Endothelial cell of umbilical vein (primary cell): Measurements from ENCODE around the gene WDFY2. TPM values are rescaled to one million over a fixed set of nuclear protein-coding genes. Genes with fewer than 3 reads are reported as not detected.

ENCODE experiments used
- BruUV-seq: library from RNA; stranded (reverse); fragments of 400-500 nt; replicated peaks from 2 replicates; lab custom pipeline; 2021; lab: Mats Ljungman, UMichigan
- CTCF ChIA-PET: fragments of 300-600, 350-600 bp; sonication (Branson Sonifier 250); formaldehyde crosslinking; loops from one replicate; lab custom pipeline; 2021; ENCODE audit warnings: antibody characterized with exemption, inconsistent platforms; lab: Charles Lee
- POLR2A ChIA-PET: fragments of 300-600, 350-600 bp; sonication (Branson Sonifier 250); formaldehyde crosslinking; loops from one replicate; lab custom pipeline; 2021; ENCODE audit warnings: antibody characterized with exemption, inconsistent platforms; lab: Charles Lee
- DNase-seq: peaks from one replicate; pipeline ENCODE4 v3.0.0-alpha.2; 2011; ENCODE audit warnings: low read depth, low spot score
- FAIRE-seq: peaks from 2 replicates; lab custom pipeline; 2011; peaks lifted over from hg19 to GRCh38; lab: Jason Lieb, UNC
- H2AFZ ChIP-seq: 2 replicates; pipeline ENCODE4 v1.6.0; 2012; ENCODE audit warnings: low read depth, low read length, control low read depth, inconsistent platforms
- H3K27ac ChIP-seq: 2 replicates; pipeline ENCODE4 v1.5.1; 2011; ENCODE audit warnings: low read depth, mild to moderate bottlenecking, control low read depth, low read length, moderate library complexity; ENCODE audit not compliant: insufficient read depth
- H3K27me3 ChIP-seq, 2 experiments: 2 replicates each; pipeline versions ENCODE4 v1.6.0 to v1.6.1; 2011; ENCODE audit warnings: low read length in 2 of 2, mixed read lengths in 1 of 2; ENCODE audit not compliant: control insufficient read depth in 2 of 2, insufficient read depth in 2 of 2
- H3K36me3 ChIP-seq, 2 experiments: 2 replicates in 1 of 2; 3 replicates in 1 of 2; pipeline ENCODE4 v1.5.1; 2011; ENCODE audit warnings: low read length in 2 of 2, mild to moderate bottlenecking in 1 of 2, moderate library complexity in 1 of 2; ENCODE audit not compliant: control insufficient read depth in 2 of 2, insufficient read depth in 2 of 2; ENCODE audit errors: extremely low read depth in 1 of 2
- H3K4me1 ChIP-seq: 3 replicates; pipeline ENCODE4 v1.5.1; 2011; ENCODE audit warnings: mild to moderate bottlenecking, low read length; ENCODE audit not compliant: control insufficient read depth, insufficient read depth; ENCODE audit errors: extremely low read depth
- H3K4me2 ChIP-seq: 2 replicates; pipeline ENCODE4 v1.6.1; 2011; ENCODE audit warnings: low read length, control low read depth, mixed read lengths; ENCODE audit not compliant: insufficient read depth
- H3K4me3 ChIP-seq, 3 experiments: fragments of 200-600 bp in 1 of 3; sonication (generic), shearing (Covaris generic) in 1 of 3; replicated peaks in 1 of 3; 2 replicates each; pipeline ENCODE4 v1.5.1; 2011 to 2016; ENCODE audit warnings: control low read depth in 3 of 3, low read length in 3 of 3, mild to moderate bottlenecking in 2 of 3, inconsistent platforms in 1 of 3, low read depth in 1 of 3, moderate library complexity in 1 of 3; ENCODE audit not compliant: insufficient read depth in 1 of 3
- H3K79me2 ChIP-seq: 2 replicates; pipeline ENCODE4 v1.6.0; 2012; ENCODE audit warnings: low read length, inconsistent platforms; ENCODE audit not compliant: control insufficient read depth, insufficient read depth
- H3K9ac ChIP-seq: replicated peaks from 2 replicates; pipeline ENCODE3; 2011; ENCODE audit warnings: low read length, control low read depth; ENCODE audit not compliant: insufficient read depth; ENCODE audit errors: extremely low read depth
- H3K9me1 ChIP-seq: replicated peaks from 3 replicates; pipeline ENCODE4 v1.6.0; 2011; ENCODE audit warnings: mild to moderate bottlenecking, low read length; ENCODE audit not compliant: control insufficient read depth, insufficient read depth; ENCODE audit errors: extremely low read depth
- H3K9me3 ChIP-seq: replicated peaks from 2 replicates; pipeline ENCODE4 v1.5.1; 2012; ENCODE audit warnings: low read length, inconsistent platforms; ENCODE audit not compliant: control insufficient read depth, insufficient read depth
- H4K20me1 ChIP-seq: replicated peaks from 2 replicates; pipeline ENCODE3; 2011; ENCODE audit warnings: mild to moderate bottlenecking, low read length; ENCODE audit not compliant: control insufficient read depth, insufficient read depth; ENCODE audit errors: extremely low read depth
- CTCF ChIP-seq, 2 donors: IDR thresholded peaks; 1 replicate in 1 of 2; 2 replicates in 1 of 2; pipeline ENCODE4 v1.5.1; 2011; ENCODE audit warnings: low read length in 2 of 2, mild to moderate bottlenecking in 2 of 2, moderate library complexity in 2 of 2, control low read depth in 1 of 2, inconsistent platforms in 1 of 2, low read depth in 1 of 2; ENCODE audit not compliant: insufficient read depth in 1 of 2; ENCODE audit errors: extremely low read depth in 1 of 2
- EZH2 ChIP-seq: IDR thresholded peaks from 2 replicates; pipeline ENCODE4 v1.6.1; 2012; ENCODE audit warnings: borderline replicate concordance, low read depth, mild to moderate bottlenecking, moderate library complexity, low read length, inconsistent platforms; ENCODE audit not compliant: severe bottlenecking
- FOS ChIP-seq: IDR thresholded peaks from 2 replicates; pipeline ENCODE4 v1.6.1; 2011; ENCODE audit warnings: mild to moderate bottlenecking, low read length, moderate library complexity, borderline replicate concordance; ENCODE audit not compliant: insufficient read depth
- GATA2 ChIP-seq: IDR thresholded peaks from 2 replicates; pipeline ENCODE4 v1.7.0; 2011; ENCODE audit warnings: low read depth, mild to moderate bottlenecking, moderate library complexity, mixed read lengths, low read length; ENCODE audit not compliant: insufficient read length, insufficient read depth
- MYC ChIP-seq: IDR thresholded peaks from one replicate; pipeline ENCODE4 v1.6.1; 2011; ENCODE audit warnings: mild to moderate bottlenecking, low read depth, low read length
- POLR2A ChIP-seq: IDR thresholded peaks from 2 replicates; pipeline ENCODE4 v1.6.1; 2012; ENCODE audit warnings: low read depth, mild to moderate bottlenecking, control low read depth, low read length
- POLR2AphosphoS5 ChIP-seq: IDR thresholded peaks from 2 replicates; pipeline ENCODE4 v1.6.1; 2012; ENCODE audit warnings: low read depth, mild to moderate bottlenecking, control low read depth, low read length, moderate library complexity; ENCODE audit not compliant: insufficient read depth
- dilution Hi-C: fragments of 300-500 bp; cut with MboI; formaldehyde crosslinking; loops from one replicate; pipeline ENCODE4 v1.15.0; 2019; ENCODE audit warnings: low sequenced_read_pairs; ENCODE audit not compliant: extremely low pct_ligation_motif_present
- intact Hi-C: fragments of 100-400 bp; cut with micrococcal nuclease; formaldehyde crosslinking; loops from one replicate; pipeline ENCODE4 v1.10.0; 2022
- polyA plus RNA-seq, 4 experiments: library from polyadenylated mRNA; depleted of rRNA in 3 of 4; stranded (reverse) in 3 of 4; unstranded in 1 of 4; fragments of >200 nt; gene quantifications; 2 replicates each; pipeline versions ENCODE4 v1.2.1 to v1.2.3, GENCODE V29; 2011 to 2012; ENCODE audit warnings: missing spikeins in 1 of 4
- total RNA-seq: library from RNA; stranded (reverse); gene quantifications from 2 replicates; pipeline ENCODE4 v1.2.3, GENCODE V29; 2021

Gene WDFY2
- total and polyA plus RNA-seq, 2 donors (not counting 3 experiments of a cell fraction or from before 2014, with no cell fraction given), result 2.1 to 5.5 TPM

- intact Hi-C loops, result no loop called here
- no peaks in the 10 kb centered on the region for H3K27me3 ChIP-seq
- H3K79me2 ChIP-seq, result no peaks in the 10 kb centered on the region
- no peaks in the 10 kb centered on the region for H4K20me1 ChIP-seq
- no peaks in the 10 kb centered on the region for H3K36me3 ChIP-seq
- no peaks in the 10 kb centered on the region for H3K9me1 ChIP-seq
- H3K9me3 ChIP-seq, result no peaks in the 10 kb centered on the region
- H2AFZ ChIP-seq, result no peak overlapping the region
- no TSS peak for BruUV-seq
- DNase-seq (no peak), FAIRE-seq (no peak)
- peaks cover 5% of the 10 kb centered on the region for H3K4me1 ChIP-seq
- no peak overlapping the region for H3K4me2 ChIP-seq
- dilution Hi-C loops, result no loop called here
- TF ChIP-seq MYC (no peak), POLR2AphosphoS5 (no peak), FOS (no peak), CTCF (IDR thresholded peaks at IDR 0.05; ENCODE audit: extremely low read depth in 1 of 2, insufficient read depth in 1 of 2, low read depth in 1 of 2, low read length in 2 of 2) (no peak), EZH2 (no peak), GATA2 (no peak), POLR2A (no peak)
- no peak overlapping the region for H3K27ac ChIP-seq
- POLR2A ChIA-PET, result no interaction called here
- no peak overlapping the region for H3K4me3 ChIP-seq
- no peak overlapping the region for H3K9ac ChIP-seq
- CTCF ChIA-PET, result interaction anchor here (0.9 kb wide), 1 partner anchor 156 kb away, joined by 3 read pairs; no protein-coding TSS in a partner anchor
Measured at GRCh38 chr13:51624695-51625345, 40.6 kb downstream of the WDFY2 start.
